H9 (cell line): ENCODE measurements around the gene NCCRP1. TPM values are rescaled to one million over a fixed set of nuclear protein-coding genes. Genes with fewer than 3 reads are reported as not detected.

Experiments
- DNase-seq: peaks from one replicate; pipeline ENCODE4 v3.0.0-alpha.2; 2017
- H2AFZ ChIP-seq: one replicate; pipeline ENCODE4 v1.6.1; 2013; ENCODE audit warnings: mild to moderate bottlenecking, low read length, control low read depth, moderate library complexity
- H2AK5ac ChIP-seq: 2 replicates; pipeline ENCODE4 v1.6.1; 2013; ENCODE audit warnings: low read length, control low read depth, mixed read lengths; ENCODE audit not compliant: insufficient read length
- H2BK120ac ChIP-seq: one replicate; pipeline ENCODE4 v1.6.1; 2013; ENCODE audit warnings: low read depth, mild to moderate bottlenecking, low read length, control low read depth, inconsistent platforms; ENCODE audit not compliant: poor library complexity, severe bottlenecking
- H2BK12ac ChIP-seq: 2 replicates; pipeline ENCODE4 v1.6.1; 2013; ENCODE audit warnings: low read length, control low read depth, mixed read lengths, low read depth; ENCODE audit not compliant: insufficient read length
- H2BK15ac ChIP-seq: 2 replicates; pipeline ENCODE4 v1.6.1; 2013; ENCODE audit warnings: low read depth, low read length, control low read depth
- H2BK20ac ChIP-seq: one replicate; pipeline ENCODE4 v1.6.1; 2013; ENCODE audit warnings: low read depth, mild to moderate bottlenecking, low read length, control low read depth, inconsistent platforms; ENCODE audit not compliant: poor library complexity, severe bottlenecking
- H2BK5ac ChIP-seq: 2 replicates; pipeline ENCODE4 v1.6.1; 2013; ENCODE audit warnings: low read length, control low read depth, mixed read lengths; ENCODE audit not compliant: insufficient read length
- H3K14ac ChIP-seq: 2 replicates; pipeline ENCODE4 v1.6.1; 2013; ENCODE audit warnings: low read length, control low read depth; ENCODE audit not compliant: insufficient read depth
- H3K18ac ChIP-seq: 2 replicates; pipeline ENCODE4 v1.6.1; 2013; ENCODE audit warnings: low read depth, mild to moderate bottlenecking, mixed read lengths, low read length, control low read depth; ENCODE audit not compliant: insufficient read length
- H3K23ac ChIP-seq: 2 replicates; pipeline ENCODE4 v1.6.1; 2013; ENCODE audit warnings: low read length, control low read depth, mixed read lengths, low read depth; ENCODE audit not compliant: insufficient read length
- H3K23me2 ChIP-seq: 2 replicates; pipeline ENCODE4 v1.6.1; 2013; ENCODE audit warnings: low read depth, mild to moderate bottlenecking, mixed read lengths, low read length, control low read depth; ENCODE audit not compliant: insufficient read length, poor library complexity, severe bottlenecking
- H3K27ac ChIP-seq: 2 replicates; pipeline ENCODE4 v1.5.1; 2013; ENCODE audit warnings: low read length, control low read depth, mixed read lengths, low read depth; ENCODE audit not compliant: insufficient read length
- H3K27me3 ChIP-seq: 2 replicates; pipeline ENCODE4 v1.6.1; 2013; ENCODE audit warnings: low read length, control low read depth, inconsistent platforms; ENCODE audit not compliant: insufficient read depth
- H3K4ac ChIP-seq: 2 replicates; pipeline ENCODE4 v1.6.1; 2013; ENCODE audit warnings: low read depth, mild to moderate bottlenecking, control low read depth, inconsistent platforms, low read length, moderate library complexity
- H3K4me1 ChIP-seq: 2 replicates; pipeline ENCODE4 v1.6.1; 2013; ENCODE audit warnings: low read length, control low read depth, inconsistent platforms; ENCODE audit not compliant: insufficient read depth
- H3K4me2 ChIP-seq: 2 replicates; pipeline ENCODE4 v1.6.1; 2013; ENCODE audit warnings: low read length, control low read depth, mixed read lengths; ENCODE audit not compliant: insufficient read length, insufficient read depth
- H3K56ac ChIP-seq: 2 replicates; pipeline ENCODE4 v1.6.1; 2013; ENCODE audit warnings: low read depth, mild to moderate bottlenecking, mixed read lengths, low read length, control low read depth; ENCODE audit not compliant: insufficient read length
- H3K79me1 ChIP-seq: 2 replicates; pipeline ENCODE4 v1.6.1; 2013; ENCODE audit warnings: low read depth, mild to moderate bottlenecking, moderate library complexity, low read length, control low read depth, inconsistent platforms; ENCODE audit not compliant: insufficient read depth, poor library complexity, severe bottlenecking
- H3K79me2 ChIP-seq: 2 replicates; pipeline ENCODE4 v1.6.1; 2013; ENCODE audit warnings: low read length, control low read depth, inconsistent platforms; ENCODE audit not compliant: insufficient read depth
- H3K9ac ChIP-seq: 2 replicates; pipeline ENCODE4 v1.6.1; 2013; ENCODE audit warnings: low read length, control low read depth, mixed read lengths; ENCODE audit not compliant: insufficient read length; ENCODE audit errors: extremely low read depth
- H3K9me3 ChIP-seq: one replicate; pipeline ENCODE4 v1.6.1; 2013; ENCODE audit warnings: low read depth, low read length, inconsistent platforms; ENCODE audit not compliant: control insufficient read depth
- H3T11ph ChIP-seq: one replicate; pipeline ENCODE4 v1.6.1; 2013; ENCODE audit warnings: mild to moderate bottlenecking, low read length, control low read depth, inconsistent platforms
- H4K20me1 ChIP-seq: one replicate; pipeline ENCODE4 v1.6.1; 2013; ENCODE audit not compliant: control insufficient read depth, insufficient read length, insufficient read depth
- H4K5ac ChIP-seq: 2 replicates; pipeline ENCODE4 v1.6.1; 2013; ENCODE audit warnings: low read depth, mild to moderate bottlenecking, mixed read lengths, low read length, control low read depth; ENCODE audit not compliant: insufficient read length
- H4K8ac ChIP-seq: replicated peaks from 2 replicates; pipeline ENCODE4 v1.6.1; 2013; ENCODE audit warnings: low read length, control low read depth, mixed read lengths, low read depth; ENCODE audit not compliant: insufficient read length
- H4K91ac ChIP-seq: 2 replicates; pipeline ENCODE4 v1.6.1; 2013; ENCODE audit warnings: low read depth, mild to moderate bottlenecking, moderate library complexity, mixed read lengths, low read length, control low read depth; ENCODE audit not compliant: insufficient read length
- H3K27ac Mint-ChIP-seq, 3 experiments: 2 replicates in 2 of 3; 3 replicates in 1 of 3; pipeline ENCODE4 v1.8.0; 2020 to 2021; ENCODE audit warnings: mixed read lengths in 3 of 3, mild to moderate bottlenecking in 1 of 3, moderate library complexity in 1 of 3
- H3K27me3 Mint-ChIP-seq: 2 replicates; pipeline ENCODE4 v1.8.0; 2021; ENCODE audit warnings: low read depth, mild to moderate bottlenecking, moderate library complexity, mixed read lengths
- H3K36me3 Mint-ChIP-seq, 3 experiments: 2 replicates in 2 of 3; 3 replicates in 1 of 3; pipeline ENCODE4 v1.8.0; 2020 to 2021; ENCODE audit warnings: low read depth in 3 of 3, mixed read lengths in 3 of 3; ENCODE audit not compliant: insufficient read depth in 1 of 3
- H3K4me1 Mint-ChIP-seq, 2 experiments: 2 replicates each; pipeline ENCODE4 v1.8.0; 2020; ENCODE audit warnings: mixed read lengths in 2 of 2
- H3K4me3 Mint-ChIP-seq, 2 experiments: 2 replicates in 1 of 2; 3 replicates in 1 of 2; pipeline ENCODE4 v1.8.0; 2020 to 2021; ENCODE audit warnings: mild to moderate bottlenecking in 2 of 2, mixed read lengths in 2 of 2, moderate library complexity in 1 of 2
- H3K9me3 Mint-ChIP-seq, 2 experiments: 2 replicates in 1 of 2; 3 replicates in 1 of 2; pipeline ENCODE4 v1.8.0; 2020; ENCODE audit warnings: mild to moderate bottlenecking in 2 of 2, mixed read lengths in 2 of 2, moderate library complexity in 1 of 2
- WGBS: extraction: QIAGEN DNeasy Blood & Tissue Kit; methylation state at CpG from one replicate; pipeline ENCODE4 v1.1.7; 2013; ENCODE audit warnings: missing lambda C conversion rate, low lambda C conversion rate, mixed read lengths; ENCODE audit not compliant: insufficient read length; ENCODE audit errors: extremely low coverage; 5-methylcytosine and 5-hydroxymethylcytosine counted together
- total RNA-seq: library from RNA; stranded (reverse); gene quantifications from 2 replicates; pipeline ENCODE4 v1.2.1, GENCODE V29; 2021
- TF ChIP-seq, protein P1 (sequence below): fragments of 200-600 bp; sonication (generic); conservative IDR thresholded peaks from 3 replicates; pipeline ENCODE4 v1.8.0; 2021; ENCODE audit warnings: antibody characterized with exemption, mild to moderate bottlenecking

NCCRP1 gene
- total RNA-seq, 1 experiment from 2014 or later = 1.9 TPM

GRCh38 chr19:39154100-39154628 lies 42.6 kb upstream of the NCCRP1 start:
- Histone ChIP-seq H4K5ac (no peak overlapping the region), H2BK5ac (no peak overlapping the region), H2BK20ac (no peak overlapping the region), H3K27me3 (no peaks in the 10 kb centered on the region), H4K91ac (no peak overlapping the region), H4K20me1 (peaks cover 5% of the 10 kb centered on the region), H3K18ac (no peak overlapping the region), H3K14ac (no peak overlapping the region), H3K9ac (no peak overlapping the region), H3K4ac (no peak overlapping the region), H4K8ac (no peak overlapping the region), H2AK5ac (no peak overlapping the region), H3K4me1 (peaks cover 5% of the 10 kb centered on the region; the same call in 1 of the 2 replicates), H3K56ac (no peak overlapping the region), H3K79me1 (no peaks in the 10 kb centered on the region), H3K79me2 (peaks cover 4% of the 10 kb centered on the region; the same call in 1 of the 2 replicates), H3K4me2 (no peak overlapping the region), H2BK12ac (no peak overlapping the region), H2BK120ac (no peak overlapping the region), H3T11ph (no peak overlapping the region), H2AFZ (no peak overlapping the region), H3K9me3 (no peaks in the 10 kb centered on the region), H3K23me2 (peaks cover 2% of the 10 kb centered on the region), H2BK15ac (no peak overlapping the region), H3K23ac (no peak overlapping the region), H3K27ac (no peak overlapping the region)
- Mint-ChIP-seq H3K9me3 (peaks cover 0 to under 1% of the 10 kb centered on the region in 2 experiments; a peak in 2 of 5 replicates), H3K27ac (peak overlapping the region in 2 of 3 experiments; percentile 52 to 87; a peak in 2 of 7 replicates), H3K4me1 (peaks cover 42 to 64% of the 10 kb centered on the region in 2 experiments), H3K36me3 (peaks cover 3 to 15% (median 4%) of the 10 kb centered on the region in 3 experiments; a peak in 6 of 7 replicates), H3K27me3 (no peaks in the 10 kb centered on the region), H3K4me3 (no peak overlapping the region; a peak in 1 of 5 replicates)
- no peak for DNase-seq
- TF ChIP-seq, protein P1, sequence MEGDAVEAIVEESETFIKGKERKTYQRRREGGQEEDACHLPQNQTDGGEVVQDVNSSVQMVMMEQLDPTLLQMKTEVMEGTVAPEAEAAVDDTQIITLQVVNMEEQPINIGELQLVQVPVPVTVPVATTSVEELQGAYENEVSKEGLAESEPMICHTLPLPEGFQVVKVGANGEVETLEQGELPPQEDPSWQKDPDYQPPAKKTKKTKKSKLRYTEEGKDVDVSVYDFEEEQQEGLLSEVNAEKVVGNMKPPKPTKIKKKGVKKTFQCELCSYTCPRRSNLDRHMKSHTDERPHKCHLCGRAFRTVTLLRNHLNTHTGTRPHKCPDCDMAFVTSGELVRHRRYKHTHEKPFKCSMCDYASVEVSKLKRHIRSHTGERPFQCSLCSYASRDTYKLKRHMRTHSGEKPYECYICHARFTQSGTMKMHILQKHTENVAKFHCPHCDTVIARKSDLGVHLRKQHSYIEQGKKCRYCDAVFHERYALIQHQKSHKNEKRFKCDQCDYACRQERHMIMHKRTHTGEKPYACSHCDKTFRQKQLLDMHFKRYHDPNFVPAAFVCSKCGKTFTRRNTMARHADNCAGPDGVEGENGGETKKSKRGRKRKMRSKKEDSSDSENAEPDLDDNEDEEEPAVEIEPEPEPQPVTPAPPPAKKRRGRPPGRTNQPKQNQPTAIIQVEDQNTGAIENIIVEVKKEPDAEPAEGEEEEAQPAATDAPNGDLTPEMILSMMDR = no peak
- WGBS = no CpG with 5 or more reads among the region's 13 CpGs
